ENCODE data around the gene ZNF597. TPM values are rescaled to one million over a fixed set of nuclear protein-coding genes. Genes with fewer than 3 reads are reported as not detected.

The ZNF597 gene
- total RNA-seq, 1 experiment from 2014 or later = 3.5 TPM

- Histone ChIP-seq H3K79me2 (ENCODE audit: insufficient read depth, low read length) (peaks cover 35% of the 10 kb centered on the region), H3K4me2 (ENCODE audit: insufficient read depth, insufficient read length, low read length) (no peak overlapping the region), H2BK20ac (ENCODE audit: low read depth, low read length, poor library complexity, severe bottlenecking) (no peak overlapping the region), H4K20me1 (ENCODE audit: control insufficient read depth, insufficient read depth, insufficient read length) (no peaks in the 10 kb centered on the region), H3K23me2 (ENCODE audit: insufficient read length, low read depth, low read length, poor library complexity, severe bottlenecking) (peaks cover 8% of the 10 kb centered on the region), H3K27ac (ENCODE audit: insufficient read length, low read depth, low read length) (no peak overlapping the region), H3K56ac (ENCODE audit: insufficient read length, low read depth, low read length) (no peak overlapping the region), H3K27me3 (ENCODE audit: insufficient read depth, low read length) (no peaks in the 10 kb centered on the region), H3K4me1 (ENCODE audit: insufficient read depth, low read length) (peaks cover 8% of the 10 kb centered on the region; the same call in 1 of the 2 replicates), H2BK120ac (ENCODE audit: low read depth, low read length, poor library complexity, severe bottlenecking) (no peak overlapping the region), H4K5ac (ENCODE audit: insufficient read length, low read depth, low read length) (no peak overlapping the region), H3K9me3 (ENCODE audit: control insufficient read depth, low read depth, low read length) (no peaks in the 10 kb centered on the region), H3K4ac (ENCODE audit: low read depth, low read length) (no peak overlapping the region), H2AK5ac (ENCODE audit: insufficient read length, low read length) (no peak overlapping the region), H2BK12ac (ENCODE audit: insufficient read length, low read depth, low read length) (no peak overlapping the region), H3K14ac (ENCODE audit: insufficient read depth, low read length) (no peak overlapping the region), H3K79me1 (ENCODE audit: insufficient read depth, low read depth, low read length, poor library complexity, severe bottlenecking) (peaks cover 10% of the 10 kb centered on the region), H3K23ac (ENCODE audit: insufficient read length, low read depth, low read length) (no peak overlapping the region), H2BK15ac (ENCODE audit: low read depth, low read length) (no peak overlapping the region), H2BK5ac (ENCODE audit: insufficient read length, low read length) (no peak overlapping the region), H3K9ac (ENCODE audit: extremely low read depth, insufficient read length, low read length) (no peak overlapping the region), H2AFZ (ENCODE audit: low read length) (no peak overlapping the region), H4K8ac (replicated peaks; ENCODE audit: insufficient read length, low read depth, low read length) (no peak overlapping the region), H4K91ac (ENCODE audit: insufficient read length, low read depth, low read length) (no peak overlapping the region), H3K18ac (ENCODE audit: insufficient read length, low read depth, low read length) (no peak overlapping the region), H3T11ph (ENCODE audit: low read length) (no peak overlapping the region)
- TF ChIP-seq, protein P1, sequence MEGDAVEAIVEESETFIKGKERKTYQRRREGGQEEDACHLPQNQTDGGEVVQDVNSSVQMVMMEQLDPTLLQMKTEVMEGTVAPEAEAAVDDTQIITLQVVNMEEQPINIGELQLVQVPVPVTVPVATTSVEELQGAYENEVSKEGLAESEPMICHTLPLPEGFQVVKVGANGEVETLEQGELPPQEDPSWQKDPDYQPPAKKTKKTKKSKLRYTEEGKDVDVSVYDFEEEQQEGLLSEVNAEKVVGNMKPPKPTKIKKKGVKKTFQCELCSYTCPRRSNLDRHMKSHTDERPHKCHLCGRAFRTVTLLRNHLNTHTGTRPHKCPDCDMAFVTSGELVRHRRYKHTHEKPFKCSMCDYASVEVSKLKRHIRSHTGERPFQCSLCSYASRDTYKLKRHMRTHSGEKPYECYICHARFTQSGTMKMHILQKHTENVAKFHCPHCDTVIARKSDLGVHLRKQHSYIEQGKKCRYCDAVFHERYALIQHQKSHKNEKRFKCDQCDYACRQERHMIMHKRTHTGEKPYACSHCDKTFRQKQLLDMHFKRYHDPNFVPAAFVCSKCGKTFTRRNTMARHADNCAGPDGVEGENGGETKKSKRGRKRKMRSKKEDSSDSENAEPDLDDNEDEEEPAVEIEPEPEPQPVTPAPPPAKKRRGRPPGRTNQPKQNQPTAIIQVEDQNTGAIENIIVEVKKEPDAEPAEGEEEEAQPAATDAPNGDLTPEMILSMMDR (conservative IDR thresholded peaks at IDR 0.05) = no peak
- Mint-ChIP-seq H3K27ac (no peak overlapping the region), H3K4me3 (peak overlapping the region in 1 of 2 experiments; percentile 59; a peak in 2 of 5 replicates), H3K27me3 (ENCODE audit: low read depth) (no peaks in the 10 kb centered on the region), H3K4me1 (peaks cover 39 to 41% of the 10 kb centered on the region in 2 experiments), H3K36me3 (ENCODE audit: insufficient read depth in 1 of 3, low read depth in 3 of 3) (peaks cover under 1 to 3% (median 3%) of the 10 kb centered on the region in 3 experiments; a peak in 5 of 7 replicates), H3K9me3 (no peaks in the 10 kb centered on the region)
- no peak for DNase-seq
- WGBS (ENCODE audit: extremely low coverage, insufficient read length, low lambda C conversion rate) = no CpG with 5 or more reads among the region's 8 CpGs
These were observed 17.8 kb upstream of the ZNF597 start for GRCh38 chr16:3461151-3461550.

Data from H9 (cell line).